HCT116 (cell line): ENCODE data around the gene CHMP4B. TPM values are rescaled to one million over a fixed set of nuclear protein-coding genes. Genes with fewer than 3 reads are reported as not detected.

Experiments used
- ATAC-seq: fragments of 200-7000 bp; cut with Tn5 transposase; 2 replicates; pipeline ENCODE4 v1.9.1; 2020; ENCODE audit warnings: mild to moderate bottlenecking, moderate library complexity
- BruUV-seq: library from RNA; stranded (reverse); fragments of 400-500 nt; replicated peaks from 2 replicates; lab custom pipeline; 2021; lab: Mats Ljungman, UMichigan
- CTCF ChIA-PET: fragments of 300-600 bp; sonication (Branson Sonifier 250); formaldehyde crosslinking; loops from one replicate; lab custom pipeline; 2021; ENCODE audit warnings: antibody characterized with exemption; lab: Charles Lee
- POLR2A ChIA-PET: fragments of 300-600, 350-600 bp; sonication (Branson Sonifier 250); formaldehyde crosslinking; loops from one replicate; lab custom pipeline; 2021; ENCODE audit warnings: antibody characterized with exemption; lab: Charles Lee
- RAD21 ChIA-PET, 2 experiments: fragments of 300-600 bp; sonication (Branson Sonifier 250); formaldehyde crosslinking; loops; one replicate each; lab custom pipeline; 2023; ENCODE audit warnings: low total read pairs in 2 of 2; ENCODE audit not compliant: uncharacterized antibody in 2 of 2, unreplicated experiment in 2 of 2, low non-redundant PET in 1 of 2; lab: Charles Lee
- DNase-seq: peaks from one replicate; pipeline ENCODE4 v3.0.0-alpha.2; 2010; ENCODE audit warnings: low read depth, low spot score
- H2AFZ ChIP-seq: fragments of 200-600 bp; shearing (Covaris generic), sonication (generic); 2 replicates; pipeline ENCODE4 v1.6.1; 2017; ENCODE audit warnings: low read depth, mixed run types, mixed read lengths, antibody characterized with exemption, low read length; ENCODE audit not compliant: poor library complexity, severe bottlenecking
- H3K27ac ChIP-seq: 2 replicates; pipeline ENCODE4 v1.5.1; 2012; ENCODE audit warnings: low read depth, low read length
- H3K27me3 ChIP-seq: fragments of 200-600 bp; sonication (generic); 2 replicates; pipeline ENCODE4 v1.6.1; 2016; ENCODE audit warnings: mixed run types, low read length, mixed read lengths; ENCODE audit not compliant: insufficient read depth
- H3K36me3 ChIP-seq, 2 experiments: fragments of 200-500 bp in 1 of 2; fragments of 200-600 bp in 1 of 2; sonication (Bioruptor generic) in 1 of 2; sonication (generic) in 1 of 2; 2 replicates each; pipeline versions ENCODE4 v1.5.1 to v1.6.1; 2014 to 2016; ENCODE audit warnings: low read length in 2 of 2, inconsistent platforms in 1 of 2, mixed read lengths in 1 of 2, mixed run types in 1 of 2; ENCODE audit not compliant: insufficient read depth in 2 of 2, control insufficient read depth in 1 of 2
- H3K4me1 ChIP-seq, 2 experiments: fragments of 200-600 bp in 1 of 2; sonication (generic) in 1 of 2; 2 replicates each; pipeline versions ENCODE4 v1.5.1 to v1.6.1; 2012 to 2017; ENCODE audit warnings: low read length in 2 of 2, inconsistent platforms in 1 of 2, mild to moderate bottlenecking in 1 of 2, mixed read lengths in 1 of 2, mixed run types in 1 of 2, moderate library complexity in 1 of 2; ENCODE audit not compliant: insufficient read depth in 2 of 2, control insufficient read depth in 1 of 2
- H3K4me2 ChIP-seq: fragments of 200-600 bp; sonication (generic); 2 replicates; pipeline ENCODE4 v1.6.1; 2017; ENCODE audit warnings: mixed run types, low read length, mixed read lengths
- H3K4me3 ChIP-seq, 2 experiments: fragments of 200-600 bp in 1 of 2; sonication (generic) in 1 of 2; replicated peaks in 1 of 2; 2 replicates each; pipeline ENCODE4 v1.5.1; 2011 to 2016; ENCODE audit warnings: low read length in 2 of 2, control low read depth in 1 of 2, low read depth in 1 of 2, mild to moderate bottlenecking in 1 of 2, mixed read lengths in 1 of 2, mixed run types in 1 of 2
- H3K79me2 ChIP-seq: fragments of 200-600 bp; sonication (generic); 2 replicates; pipeline ENCODE4 v1.6.1; 2017; ENCODE audit warnings: mild to moderate bottlenecking, mixed run types, low read length, moderate library complexity, mixed read lengths; ENCODE audit not compliant: insufficient read depth
- H3K9ac ChIP-seq: fragments of 200-600 bp; sonication (generic); 2 replicates; pipeline ENCODE4 v1.6.1; 2016; ENCODE audit warnings: low read length, mixed read lengths
- H3K9me2 ChIP-seq: fragments of 200-600 bp; sonication (generic), shearing (Covaris generic); 2 replicates; pipeline ENCODE4 v1.6.1; 2017; ENCODE audit warnings: mixed run types, mild to moderate bottlenecking, moderate library complexity; ENCODE audit not compliant: insufficient read depth
- H3K9me3 ChIP-seq, 2 experiments: fragments of 200-500 bp in 1 of 2; fragments of 200-600 bp in 1 of 2; sonication (Bioruptor generic) in 1 of 2; sonication (generic) in 1 of 2; 2 replicates each; pipeline ENCODE4 v1.6.1; 2014 to 2017; ENCODE audit warnings: low read length in 2 of 2, mixed read lengths in 2 of 2, inconsistent platforms in 1 of 2, low read depth in 1 of 2, mild to moderate bottlenecking in 1 of 2, mixed run types in 1 of 2, moderate library complexity in 1 of 2; ENCODE audit not compliant: control insufficient read depth in 1 of 2, insufficient read depth in 1 of 2
- H4K20me1 ChIP-seq: fragments of 200-600 bp; sonication (generic), shearing (Covaris generic); 2 replicates; pipeline ENCODE4 v1.6.1; 2017; ENCODE audit warnings: mixed run types, mild to moderate bottlenecking, moderate library complexity; ENCODE audit not compliant: insufficient read depth
- ATF3 ChIP-seq: IDR thresholded peaks from 2 replicates; pipeline ENCODE4 v1.6.1; 2012
- CTCF ChIP-seq, 3 experiments: fragments of 200-600 bp in 1 of 3; sonication (generic) in 1 of 3; IDR thresholded peaks in 2 of 3; conservative IDR thresholded peaks in 1 of 3; 2 replicates each; pipeline ENCODE4 v1.5.1; 2012 to 2017; ENCODE audit warnings: low read depth in 2 of 3, low read length in 2 of 3, antibody characterized with exemption in 1 of 3, borderline replicate concordance in 1 of 3, control low read depth in 1 of 3, mild to moderate bottlenecking in 1 of 3, mixed read lengths in 1 of 3, mixed run types in 1 of 3, moderate library complexity in 1 of 3; ENCODE audit not compliant: insufficient read depth in 1 of 3
- EZH2 ChIP-seq: fragments of 200-600 bp; sonication (generic); IDR thresholded peaks from 2 replicates; pipeline ENCODE4 v1.6.1; 2017; ENCODE audit warnings: antibody characterized with exemption, mixed run types
- EZH2phosphoT487 ChIP-seq: fragments of 200-600 bp; IDR thresholded peaks from 2 replicates; pipeline ENCODE4 v1.6.1; 2018; ENCODE audit warnings: antibody characterized with exemption, borderline replicate concordance
- POLR2AphosphoS5 ChIP-seq: IDR thresholded peaks from 2 replicates; pipeline ENCODE4 v1.6.1; 2011; ENCODE audit warnings: mild to moderate bottlenecking, low read depth, low read length, moderate library complexity
- RAD21 ChIP-seq: IDR thresholded peaks from 2 replicates; pipeline ENCODE4 v1.6.1; 2012; ENCODE audit warnings: low read depth, mild to moderate bottlenecking
- REST ChIP-seq: IDR thresholded peaks from 2 replicates; pipeline ENCODE4 v1.6.1; 2012; ENCODE audit warnings: low read depth
- SIN3A ChIP-seq: IDR thresholded peaks from 2 replicates; pipeline ENCODE4 v1.6.1; 2012; ENCODE audit warnings: low read depth
- SP1 ChIP-seq: IDR thresholded peaks from 2 replicates; pipeline ENCODE4 v1.6.1; 2012; ENCODE audit warnings: low read depth
- SRF ChIP-seq: IDR thresholded peaks from 2 replicates; pipeline ENCODE4 v1.6.1; 2012; ENCODE audit warnings: low read depth
- ZBTB33 ChIP-seq: IDR thresholded peaks from 2 replicates; pipeline ENCODE4 v1.6.1; 2011; ENCODE audit warnings: mild to moderate bottlenecking, low read length, moderate library complexity; ENCODE audit not compliant: insufficient replicate concordance; ENCODE audit errors: extremely low read depth
- ZNF274 ChIP-seq: fragments of 200-500 bp; sonication (Bioruptor generic); IDR thresholded peaks from 2 replicates; pipeline ENCODE4 v1.6.1; 2014; ENCODE audit warnings: mild to moderate bottlenecking, low read depth, low read length, inconsistent platforms
- intact Hi-C: fragments of 100-400 bp; cut with micrococcal nuclease; formaldehyde crosslinking; loops from 2 replicates; pipeline ENCODE4 v1.10.0; 2022
- total RNA-seq: library from RNA; stranded (reverse); gene quantifications from one replicate; pipeline ENCODE4 v1.2.1, GENCODE V29; 2021; ENCODE audit not compliant: unreplicated experiment

Gene CHMP4B
- total RNA-seq, 1 experiment from 2014 or later = 56.9 TPM

GRCh38 chr20:33881989-33882388 is 70.8 kb downstream of the CHMP4B start:
- Histone ChIP-seq H3K4me3 (no peak overlapping the region), H3K9me3 (peaks cover 9% of the 10 kb centered on the region in 2 experiments; a peak in 2 of 4 replicates), H2AFZ (no peak overlapping the region), H3K4me1 (no peaks in the 10 kb centered on the region), H3K27ac (no peak overlapping the region), H3K9me2 (no peaks in the 10 kb centered on the region), H3K27me3 (no peaks in the 10 kb centered on the region), H3K9ac (no peak overlapping the region), H3K79me2 (no peaks in the 10 kb centered on the region), H3K36me3 (no peaks in the 10 kb centered on the region), H3K4me2 (no peak overlapping the region), H4K20me1 (no peaks in the 10 kb centered on the region)
- POLR2A ChIA-PET = no interaction called here
- RAD21 ChIA-PET = no interaction called here
- TF ChIP-seq RAD21 = no peak
- no peak for TF ChIP-seq SRF
- TF ChIP-seq SIN3A = no peak
- TF ChIP-seq CTCF (IDR thresholded peaks at IDR 0.05 in 2 of 3, conservative IDR thresholded peaks at IDR 0.05 in 1 of 3; ENCODE audit: borderline replicate concordance in 1 of 3, insufficient read depth in 1 of 3, low read depth in 2 of 3, low read length in 2 of 3) = no peak
- no peak for TF ChIP-seq ZBTB33
- no peak for TF ChIP-seq EZH2phosphoT487
- no peak for TF ChIP-seq ATF3
- no peak for TF ChIP-seq REST
- no peak for TF ChIP-seq SP1
- TF ChIP-seq POLR2AphosphoS5 = no peak
- no peak for TF ChIP-seq EZH2
- TF ChIP-seq ZNF274 = no peak
- no TSS peak for BruUV-seq
- intact Hi-C loops = no loop called here
- DNase-seq = no peak
- CTCF ChIA-PET = no interaction called here
- no peak for ATAC-seq
